ENCODE data around the gene TRIM66.

TRIM66 gene

DNA sequence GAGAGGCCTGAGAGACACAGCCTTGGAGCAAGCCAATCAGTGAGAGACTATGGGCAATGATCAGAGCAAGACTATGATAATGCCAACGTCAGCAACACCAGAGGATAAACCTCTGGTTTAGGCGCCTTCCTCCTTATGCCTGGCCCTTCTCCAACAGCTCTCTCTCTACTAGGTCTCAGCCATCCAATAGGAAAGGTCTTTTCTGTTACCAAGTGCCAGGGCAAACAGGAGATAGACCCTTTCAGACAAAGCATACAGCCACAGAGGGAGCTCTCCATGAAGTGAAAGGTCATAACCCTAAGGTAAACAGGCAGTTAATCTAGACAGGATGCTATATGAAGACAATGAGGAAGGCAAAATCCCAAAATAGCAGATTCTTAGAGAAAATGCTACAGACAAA is 98.0 kb downstream of the TRIM66 start:
- TF ChIP-seq GATA1 (IDR thresholded peaks at IDR 0.05; ENCODE audit: low read depth, low read length) (no peak), POLR2A (IDR thresholded peaks at IDR 0.05; ENCODE audit: low read length) (no peak)
- DNase-seq, result no peak

DNA sequence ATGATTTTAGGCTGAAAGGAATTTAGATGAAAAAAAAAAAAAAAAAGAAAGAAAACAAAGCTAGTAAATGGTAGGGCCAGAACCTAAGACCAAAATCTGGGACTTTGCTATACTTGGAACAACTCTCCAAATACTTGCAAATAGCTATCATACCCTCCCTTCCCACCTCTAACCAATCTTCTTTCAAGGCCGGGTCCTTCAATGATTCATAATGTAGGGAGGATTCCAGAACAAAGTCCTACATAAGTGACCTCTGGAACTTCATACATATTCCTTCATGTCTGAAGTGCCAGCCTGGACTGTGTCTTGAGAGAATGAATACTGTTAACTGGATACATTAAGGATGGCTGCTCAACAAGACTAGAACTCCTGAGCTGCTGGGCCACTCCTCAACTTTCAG is 98.4 kb downstream of the TRIM66 start:
- DNase-seq, result no peak
- TF ChIP-seq POLR2A (IDR thresholded peaks at IDR 0.05; ENCODE audit: low read length) (no peak), GATA1 (IDR thresholded peaks at IDR 0.05; ENCODE audit: low read depth, low read length) (no peak)

DNA sequence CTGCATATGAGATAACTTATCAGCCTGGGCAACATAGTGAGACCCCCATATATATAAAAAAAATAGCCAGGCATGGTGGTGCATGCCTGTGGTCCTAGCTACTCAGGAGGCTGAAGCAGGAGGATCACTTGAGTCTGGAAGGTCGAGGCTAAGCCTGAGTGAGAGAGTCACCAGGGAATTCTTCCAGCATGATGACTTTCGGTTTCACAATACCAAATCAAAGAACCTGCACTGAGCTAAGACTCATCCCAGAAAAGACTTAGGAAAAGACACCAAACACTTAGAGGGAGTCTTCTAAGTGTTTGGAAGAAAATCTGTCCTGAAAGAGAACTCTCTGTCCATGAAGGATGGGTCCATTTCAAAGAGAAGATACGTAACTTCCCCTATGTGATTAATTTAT is 101.2 kb downstream of the TRIM66 start:
- no peak for TF ChIP-seq POLR2A (IDR thresholded peaks at IDR 0.05; ENCODE audit: low read length)
- no peak for TF ChIP-seq GATA1 (IDR thresholded peaks at IDR 0.05; ENCODE audit: low read depth, low read length)
- DNase-seq, result no peak

DNA sequence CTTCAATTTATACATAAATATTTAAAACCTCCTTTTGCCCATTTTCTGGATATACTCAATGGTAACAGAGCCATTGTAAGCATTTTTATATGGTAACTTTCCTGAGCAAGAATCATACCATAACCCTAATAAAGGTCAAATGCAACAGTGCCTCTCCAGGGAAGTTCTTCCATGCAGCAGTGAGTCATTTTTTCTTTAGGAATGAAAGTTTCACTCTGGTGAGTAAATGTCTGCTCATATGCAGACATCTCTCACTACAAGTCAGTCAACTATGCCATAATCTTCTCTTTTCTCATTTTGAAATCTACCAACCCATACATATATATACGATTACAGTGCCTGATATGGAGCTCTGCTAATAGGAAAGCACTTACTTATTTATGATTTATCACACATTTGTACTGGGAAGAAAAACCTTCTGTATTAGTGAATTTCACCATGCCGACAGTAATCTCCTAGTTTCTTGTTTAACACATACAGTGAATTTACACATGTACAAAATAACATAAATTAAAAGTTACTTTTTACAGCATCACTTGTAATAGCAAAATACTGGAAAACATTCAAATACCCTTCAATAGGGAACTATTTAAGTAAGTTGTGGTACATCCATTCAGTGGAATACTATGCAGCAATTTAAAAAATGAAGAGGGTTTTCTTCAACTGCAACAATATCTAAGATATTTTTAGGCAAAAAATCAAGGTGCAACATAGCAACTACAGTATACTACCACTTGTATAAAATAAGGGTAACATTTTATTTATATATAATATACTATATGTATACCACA is 104.5 kb downstream of the TRIM66 start:
- TF ChIP-seq GATA1 (IDR thresholded peaks at IDR 0.05; ENCODE audit: low read depth, low read length) (no peak), POLR2A (IDR thresholded peaks at IDR 0.05; ENCODE audit: low read length) (no peak)
- no peak for DNase-seq

DNA sequence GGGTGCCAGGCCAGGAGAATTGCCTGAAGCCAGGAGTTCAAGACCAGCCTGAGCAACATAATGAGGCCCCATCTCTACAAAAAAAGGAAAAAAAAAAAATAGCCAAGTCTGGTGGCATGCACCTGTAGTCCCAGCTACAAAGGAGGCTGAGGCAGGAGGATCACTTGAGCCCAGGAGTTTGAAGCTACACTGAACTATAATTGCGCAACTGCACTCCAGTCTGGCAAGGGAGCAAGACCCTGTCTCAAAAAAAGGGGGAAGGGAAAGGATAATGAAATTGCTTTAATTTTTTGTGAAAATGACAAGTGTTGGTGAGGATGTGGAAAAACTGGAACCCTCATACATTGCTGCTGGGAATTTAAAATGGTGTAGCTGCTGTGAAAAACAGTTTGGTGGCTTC is 107.7 kb downstream of the TRIM66 start:
- DNase-seq, result no peak
- TF ChIP-seq POLR2A (IDR thresholded peaks at IDR 0.05; ENCODE audit: low read length) (no peak), GATA1 (IDR thresholded peaks at IDR 0.05; ENCODE audit: low read depth, low read length) (no peak)

DNA sequence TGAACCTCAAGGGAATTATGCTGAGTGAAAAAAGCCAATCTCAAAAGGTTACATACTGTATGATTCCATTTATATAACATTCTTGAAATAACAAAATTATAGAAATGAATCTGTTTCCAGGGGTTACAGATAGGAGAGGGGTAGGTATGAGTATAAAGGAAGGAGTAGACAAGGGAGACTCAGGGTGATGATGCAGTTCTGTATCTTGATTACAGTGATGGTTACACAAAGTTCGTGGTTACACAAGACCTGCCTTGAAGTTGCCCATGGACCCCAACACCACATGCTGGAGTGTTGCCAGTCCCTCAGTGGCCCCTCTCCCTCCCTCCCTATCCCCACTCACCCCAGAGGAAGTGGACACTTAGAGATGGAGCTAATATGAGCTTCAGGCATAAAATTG is 108.7 kb downstream of the TRIM66 start:
- no peak for DNase-seq
- TF ChIP-seq GATA1 (IDR thresholded peaks at IDR 0.05; ENCODE audit: low read depth, low read length) (no peak), POLR2A (IDR thresholded peaks at IDR 0.05; ENCODE audit: low read length) (no peak)

DNA sequence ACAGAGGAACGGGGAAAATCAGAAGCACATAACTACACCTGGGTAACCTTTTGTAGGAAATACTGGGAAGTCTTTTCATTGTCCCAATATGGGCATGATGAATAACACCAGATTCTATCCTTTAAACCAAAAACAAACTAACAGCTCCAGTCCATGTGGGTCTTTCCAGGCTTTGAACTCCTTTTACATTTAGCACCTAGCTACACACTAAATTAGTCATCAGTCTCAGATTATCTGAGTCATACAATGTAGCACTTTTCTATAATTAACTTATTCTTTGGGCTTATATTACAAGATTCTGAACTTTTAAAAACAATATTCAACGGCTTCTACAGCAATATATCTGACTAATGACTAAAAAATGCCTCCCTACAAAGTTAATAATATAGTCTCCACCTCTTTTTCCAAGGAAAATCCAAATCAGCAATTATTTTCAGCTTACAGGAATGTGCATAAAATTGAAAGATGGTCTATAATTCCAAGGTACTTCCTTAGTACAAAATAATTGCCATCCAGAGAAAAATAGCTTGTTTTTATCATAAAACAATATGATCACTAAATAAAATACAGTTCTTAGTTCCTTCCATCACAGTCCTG is 114.8 kb downstream of the TRIM66 start:
- no peak for DNase-seq
- TF ChIP-seq GATA1 (IDR thresholded peaks at IDR 0.05; ENCODE audit: low read depth, low read length) (no peak), POLR2A (IDR thresholded peaks at IDR 0.05; ENCODE audit: low read length) (no peak)

DNA sequence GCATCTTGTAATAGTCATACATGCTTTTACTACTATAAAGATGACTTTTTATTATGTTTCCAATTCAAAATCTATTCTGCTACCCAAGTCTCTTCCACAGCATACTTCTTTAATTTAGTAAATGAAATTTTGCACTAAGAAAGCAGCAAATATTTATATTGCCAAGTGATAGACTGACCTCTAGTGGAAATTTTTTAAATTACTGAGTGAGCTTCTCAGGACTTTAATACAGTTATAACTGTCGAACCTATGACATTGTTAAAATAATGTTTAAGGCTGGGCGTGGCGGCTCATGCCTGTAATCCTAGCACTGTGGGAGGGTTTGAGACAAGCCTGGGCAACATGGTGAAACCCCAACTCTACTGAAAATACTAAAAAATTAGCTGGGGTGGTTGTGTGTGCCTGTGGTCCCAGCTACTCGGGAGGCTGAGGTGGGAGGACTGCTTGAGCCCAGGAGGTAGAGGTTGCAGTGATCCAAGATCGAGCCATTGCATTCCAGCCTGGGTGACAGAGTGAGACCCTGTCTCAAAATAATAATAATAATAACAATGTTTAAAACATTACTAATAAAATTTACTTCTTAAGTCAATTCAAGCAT is 115.8 kb downstream of the TRIM66 start:
- TF ChIP-seq POLR2A (IDR thresholded peaks at IDR 0.05; ENCODE audit: low read length), result no peak
- TF ChIP-seq GATA1 (IDR thresholded peaks at IDR 0.05; ENCODE audit: low read depth, low read length), result no peak
- DNase-seq, result peak; percentile 26 to 59

DNA sequence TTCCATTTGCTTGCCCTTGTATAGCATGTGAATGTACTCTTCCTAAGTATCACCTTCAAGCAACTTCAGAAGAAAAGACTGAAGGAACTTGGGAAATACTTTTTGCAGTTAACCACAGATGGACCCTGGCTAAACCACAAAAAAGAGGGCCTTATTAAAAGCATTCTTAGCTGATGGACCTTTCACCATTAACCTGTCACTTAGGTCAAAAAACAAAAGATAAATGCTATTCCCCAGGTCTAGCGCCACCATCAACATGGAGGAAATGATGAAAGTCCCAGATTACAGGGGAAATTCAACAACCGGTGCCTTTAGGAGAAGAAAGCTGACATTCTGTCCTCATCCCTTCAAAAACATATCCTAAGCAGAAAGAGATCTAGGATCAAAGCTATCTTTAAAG is 117.9 kb downstream of the TRIM66 start:
- no peak for DNase-seq
- no peak for TF ChIP-seq POLR2A (IDR thresholded peaks at IDR 0.05; ENCODE audit: low read length)
- no peak for TF ChIP-seq GATA1 (IDR thresholded peaks at IDR 0.05; ENCODE audit: low read depth, low read length)
